ENCODE data around the gene HRAS. TPM values are rescaled to one million over a fixed set of nuclear protein-coding genes. Genes with fewer than 3 reads are reported as not detected.

HRAS gene
- total and polyA plus RNA-seq, 10 of the 15 experiments (the other 5 are each of a cell fraction or from before 2014, with no cell fraction given), result 2.8 to 72.4 (median 31.7) TPM

GRCh38 chr11:518463-519202, 16.7 kb downstream of the HRAS start (continued):
- TF ChIP-seq JUND (IDR thresholded peaks at IDR 0.05; ENCODE audit: low read depth, low read length) (no peak), ZBED1 (IDR thresholded peaks at IDR 0.05; ENCODE audit: borderline replicate concordance) (no peak), BRCA1 (IDR thresholded peaks at IDR 0.05; ENCODE audit: low read depth, low read length) (no peak), ZNF217 (IDR thresholded peaks at IDR 0.05) (peak; percentile 75), WRNIP1 (IDR thresholded peaks at IDR 0.05; ENCODE audit: borderline replicate concordance, low read depth, low read length) (no peak), USF1 (IDR thresholded peaks at IDR 0.05; ENCODE audit: borderline replicate concordance, extremely low read length, insufficient read depth, low read depth, low read length) (peak; percentile 92), HSF1 (IDR thresholded peaks at IDR 0.05; ENCODE audit: low read depth, low read length) (no peak), RAD21 (IDR thresholded peaks at IDR 0.05; ENCODE audit: insufficient read depth, low read depth, low read length) (peak; percentile 72), NFYB (IDR thresholded peaks at IDR 0.05; ENCODE audit: insufficient read depth, low read depth, low read length) (no peak), ZZZ3 (IDR thresholded peaks at IDR 0.05; ENCODE audit: control insufficient read depth, insufficient read length, low read depth) (no peak), KLF5 (IDR thresholded peaks at IDR 0.05; ENCODE audit: partially characterized antibody) (peak; percentile 72), ETV6 (conservative IDR thresholded peaks at IDR 0.05 in 1 of 2, IDR thresholded peaks at IDR 0.05 in 1 of 2; ENCODE audit: borderline replicate concordance in 1 of 2, low read depth in 1 of 2) (no peak), RUNX3 (IDR thresholded peaks at IDR 0.05; ENCODE audit: low read length) (no peak), IRF4 (IDR thresholded peaks at IDR 0.05; ENCODE audit: low read depth, low read length) (no peak), PML (IDR thresholded peaks at IDR 0.05; ENCODE audit: low read length) (no peak), SMC3 (IDR thresholded peaks at IDR 0.05; ENCODE audit: borderline replicate concordance, low read length) (peak; percentile 63; the same call in 1 of the 2 replicates), NKRF (conservative IDR thresholded peaks at IDR 0.05) (peak; percentile 49; the same call in 1 of the 2 replicates), JUNB (IDR thresholded peaks at IDR 0.05) (no peak), TBL1XR1 (IDR thresholded peaks at IDR 0.05; ENCODE audit: low read depth, low read length) (peak; percentile 59; the same call in 1 of the 2 replicates), FOS (IDR thresholded peaks at IDR 0.05; ENCODE audit: borderline replicate concordance, extremely low read depth, insufficient read length) (no peak), ZNF384 (IDR thresholded peaks at IDR 0.05; ENCODE audit: borderline replicate concordance, low read depth, low read length) (no peak), ZBTB40 (IDR thresholded peaks at IDR 0.05; ENCODE audit: borderline replicate concordance) (no peak)
